ENCODE data around the gene NFKBIE.

The NFKBIE gene

DNA sequence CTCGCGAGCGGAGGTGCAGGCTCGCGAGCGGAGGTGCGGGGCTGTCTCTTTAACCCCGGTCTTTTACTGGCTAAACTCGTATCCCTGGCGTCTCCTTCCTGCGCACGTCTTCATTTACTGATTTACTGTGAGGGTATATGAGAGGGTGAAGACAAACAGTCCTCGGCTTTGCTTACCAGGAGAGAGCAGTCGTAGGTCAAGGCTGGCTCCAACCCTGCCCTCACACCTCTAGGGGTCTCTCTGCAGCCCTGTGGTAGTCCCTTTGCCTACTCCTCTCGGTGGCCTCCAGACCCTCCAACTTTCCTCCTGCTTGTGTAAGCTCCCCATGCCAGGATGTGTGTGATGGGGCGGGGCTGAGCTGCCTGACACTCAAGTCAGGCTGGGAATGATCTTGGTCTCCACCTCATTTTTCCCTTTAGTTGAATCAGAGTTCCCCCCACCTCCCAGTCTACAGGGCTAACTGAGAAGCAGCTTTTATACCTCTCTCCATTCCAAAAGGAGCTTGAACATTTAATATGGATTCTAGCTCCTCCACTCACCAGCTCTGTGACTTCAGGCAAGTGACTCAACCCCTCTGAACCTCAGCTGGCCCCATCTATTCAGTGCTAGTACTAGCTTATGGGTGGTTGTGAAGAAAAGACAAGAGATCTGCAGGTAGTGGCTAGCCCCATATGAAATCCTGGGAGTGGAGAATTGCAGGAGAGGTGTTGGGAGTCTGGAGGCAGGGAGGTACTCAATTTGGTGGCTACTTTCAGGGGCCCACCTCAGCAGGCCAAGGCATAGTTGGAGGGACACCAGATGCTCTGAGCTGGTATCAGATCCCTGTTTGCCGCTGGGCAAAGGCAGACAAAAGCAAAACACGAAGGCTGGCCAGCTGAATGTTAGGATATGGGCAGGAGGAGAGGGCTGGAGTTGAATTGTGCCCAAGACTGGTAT, 41.1 kb downstream of the NFKBIE start:
- DNase-seq: peak; percentile 69

DNA sequence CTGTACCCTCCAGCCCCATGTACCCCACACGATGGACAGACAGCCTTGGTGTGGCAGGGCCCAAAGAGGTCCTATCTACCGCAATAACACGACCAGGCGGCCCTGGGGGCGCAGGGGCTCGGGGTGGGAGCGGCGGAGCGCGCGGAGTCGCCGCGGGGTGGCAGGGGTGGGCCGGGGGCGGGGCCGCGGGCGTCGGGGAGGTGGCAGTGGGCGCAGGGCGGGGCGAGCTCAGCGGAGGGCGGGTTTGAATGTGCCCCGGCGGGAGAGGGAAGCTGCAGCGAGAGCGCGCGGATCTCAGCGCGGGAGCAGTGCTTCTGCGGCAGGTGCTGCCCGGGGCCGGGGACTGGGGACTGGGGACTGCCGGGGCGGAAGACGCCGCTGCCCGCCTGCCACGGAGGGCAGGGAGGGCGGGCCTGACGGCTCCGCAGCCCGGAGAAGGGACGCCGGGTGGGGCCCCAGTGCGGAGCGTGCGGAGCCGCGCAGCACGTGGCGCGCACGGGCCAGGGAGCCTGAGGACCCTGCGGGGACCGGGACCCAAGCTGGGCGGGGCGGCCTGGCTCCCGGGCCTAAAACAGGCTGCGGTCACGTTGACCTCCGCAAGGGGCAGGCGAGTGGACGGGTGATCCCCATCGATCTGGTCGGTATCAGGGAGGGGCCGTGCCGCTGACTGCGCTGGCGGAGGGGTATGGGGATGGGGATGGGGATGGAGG, 41.9 kb downstream of the NFKBIE start, which contains the start of gene SLC29A1:
SLC29A1 (plus strand) TSS at position 277 of the 710 bp plus-strand sequence. CDS start 3,719 bp downstream, outside the sequence.
- DNase-seq: peak; percentile 93

DNA sequence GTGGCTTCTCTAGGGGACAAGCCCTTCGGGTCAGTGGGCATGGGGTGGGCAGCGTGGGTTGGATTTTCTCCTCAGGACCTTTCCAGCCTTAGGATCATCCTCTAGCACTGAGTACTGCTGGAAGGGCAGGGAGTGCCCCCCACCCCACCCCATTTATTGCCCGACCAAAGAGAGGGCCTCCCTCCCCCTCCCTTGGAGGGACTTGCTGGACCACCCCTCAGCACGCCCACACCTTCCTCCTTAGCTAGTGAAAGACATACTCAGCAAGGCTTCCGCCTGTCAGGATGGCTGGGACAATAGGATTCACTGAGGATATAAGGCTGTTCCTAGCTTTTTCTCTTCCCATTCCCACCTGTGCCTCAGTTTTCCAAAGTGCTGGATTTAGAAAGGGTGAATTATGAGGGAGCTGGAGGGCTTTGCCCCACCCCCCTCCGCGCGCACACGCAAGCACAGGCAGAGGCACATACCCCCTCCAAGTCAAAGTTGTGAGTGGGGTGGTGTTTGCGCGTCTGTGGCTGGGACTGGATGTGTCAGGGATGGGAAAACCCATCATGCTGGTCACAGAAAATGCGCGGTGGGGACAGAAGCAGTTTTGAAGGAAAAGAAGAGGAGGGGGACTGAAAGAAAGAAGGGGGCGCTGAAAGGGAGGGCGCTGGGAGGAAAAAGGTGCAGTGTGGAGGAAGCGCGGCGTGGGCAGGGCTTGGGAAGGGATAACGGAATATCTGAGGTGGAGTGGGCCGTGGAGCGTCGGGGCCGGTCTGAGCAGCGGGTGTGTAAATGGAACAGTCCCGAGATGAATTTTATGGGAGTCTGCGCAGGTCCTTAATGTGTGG, 42.6 kb downstream of the NFKBIE start:
- no peak for DNase-seq

DNA sequence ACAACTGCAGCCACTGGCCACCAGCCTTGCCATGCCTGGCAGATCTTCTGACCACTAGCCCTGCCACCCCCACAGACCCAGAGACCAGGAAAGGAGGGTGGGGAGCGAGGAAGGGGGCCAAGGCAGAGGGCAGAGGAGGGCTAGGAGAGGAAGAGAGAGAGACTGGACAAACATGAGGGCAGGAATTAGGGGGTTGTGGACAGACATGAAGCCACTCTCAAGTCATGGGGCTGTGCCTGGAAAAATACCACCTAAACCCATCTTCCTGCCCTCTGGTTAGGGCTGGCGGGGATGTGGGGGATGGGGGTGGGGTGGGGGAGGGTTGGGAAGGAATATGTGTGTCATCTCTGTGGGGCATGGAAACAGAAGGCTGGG, 43.4 kb downstream of the NFKBIE start:
- no peak for DNase-seq

DNA sequence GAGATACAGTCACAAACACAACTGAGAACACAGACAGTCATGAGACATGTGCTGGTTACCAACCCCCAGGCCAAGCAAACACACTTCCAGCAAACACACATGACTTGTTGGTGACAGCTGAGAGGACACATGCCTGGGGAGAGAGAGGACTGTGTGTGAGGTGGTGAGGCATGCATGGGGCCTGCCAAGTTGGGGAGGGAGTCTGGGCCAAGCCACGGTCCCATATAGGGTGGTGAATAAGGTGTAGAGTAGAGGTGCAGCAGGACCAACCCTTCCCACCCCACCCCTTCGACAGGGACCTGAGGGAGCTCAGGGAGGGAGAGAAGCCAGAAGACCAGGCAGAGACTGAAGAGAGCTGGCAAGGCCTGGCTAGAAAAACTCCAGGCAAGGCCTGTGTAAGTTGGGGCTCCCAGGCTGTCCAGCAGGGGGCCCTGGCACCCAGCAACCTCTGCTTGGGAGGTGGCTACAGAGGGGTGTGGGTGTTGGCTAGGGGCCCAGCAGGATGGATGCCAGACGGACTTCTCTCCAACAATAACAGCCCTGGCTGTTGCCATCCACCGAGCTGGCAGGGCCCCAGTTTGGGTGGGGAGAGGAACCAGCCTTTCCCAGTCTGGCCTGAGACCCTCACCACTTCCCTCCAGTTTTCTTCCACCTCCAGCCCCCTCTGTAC, 43.9 kb downstream of the NFKBIE start:
- peak; percentile 89 for DNase-seq

DNA sequence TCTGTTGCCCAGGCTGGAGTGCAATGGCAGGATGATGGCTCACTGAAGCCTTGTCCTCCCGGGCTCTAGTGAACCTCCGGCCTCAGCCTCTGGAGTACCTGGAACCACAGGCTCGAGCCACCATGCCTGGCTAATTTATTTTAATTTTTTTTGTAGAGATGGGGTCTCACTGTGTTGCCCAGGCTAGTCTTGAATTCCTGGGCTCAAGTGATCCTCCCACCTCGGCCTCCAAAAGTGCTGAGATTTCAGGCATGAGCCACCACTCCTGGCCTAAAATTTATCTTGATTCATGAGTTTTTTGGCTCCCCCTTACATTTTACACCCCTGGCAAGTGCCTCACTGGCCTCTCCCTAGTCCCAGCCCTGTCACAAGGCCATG, 44.4 kb downstream of the NFKBIE start:
- no peak for DNase-seq

DNA sequence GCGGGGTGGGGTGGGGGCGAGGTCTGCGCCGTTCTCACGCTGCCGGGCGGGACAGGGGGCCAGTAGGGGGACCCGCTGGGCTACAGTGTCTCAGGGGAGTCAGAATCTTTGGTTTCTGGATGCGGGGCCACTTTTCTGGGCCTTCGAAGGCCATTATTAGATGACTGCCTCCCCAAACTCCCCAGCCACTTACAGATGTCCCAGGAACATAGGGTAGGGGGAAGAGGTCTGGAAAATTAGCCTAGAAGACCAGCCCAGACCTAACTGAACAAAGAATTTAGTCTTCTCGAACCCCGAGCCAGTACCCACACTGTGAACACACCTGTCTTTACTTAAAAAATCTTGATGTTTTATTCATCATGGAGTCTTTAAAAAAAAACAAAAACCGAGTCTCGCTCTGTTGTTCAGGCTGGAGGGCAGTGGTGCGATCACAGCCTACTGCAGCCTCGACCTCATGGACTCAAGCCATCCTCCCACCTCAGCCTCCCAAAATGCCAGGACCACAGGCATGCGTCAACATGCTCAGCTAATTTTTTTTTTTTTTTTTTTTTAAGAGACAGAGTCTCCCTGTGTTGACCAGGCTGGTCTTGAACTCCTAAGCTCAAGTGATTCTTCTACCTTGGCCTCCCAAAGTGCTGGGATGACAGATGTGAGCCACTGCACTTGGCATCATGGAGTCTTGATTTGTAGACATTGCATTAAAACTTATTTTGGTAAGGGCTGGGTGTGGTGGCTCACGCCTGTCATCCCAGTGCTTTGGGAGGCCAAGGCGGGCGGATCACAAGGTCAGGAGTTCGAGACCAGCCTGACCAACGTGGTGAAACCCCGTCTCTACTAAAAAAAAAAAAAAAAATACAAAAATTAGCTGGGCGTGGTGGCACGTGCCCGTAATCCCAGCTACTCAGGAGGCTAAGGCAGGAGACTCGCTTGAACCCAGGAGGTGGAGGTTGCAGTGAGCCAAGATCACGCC, 45.3 kb downstream of the NFKBIE start:
- DNase-seq: peak; percentile 88

DNA sequence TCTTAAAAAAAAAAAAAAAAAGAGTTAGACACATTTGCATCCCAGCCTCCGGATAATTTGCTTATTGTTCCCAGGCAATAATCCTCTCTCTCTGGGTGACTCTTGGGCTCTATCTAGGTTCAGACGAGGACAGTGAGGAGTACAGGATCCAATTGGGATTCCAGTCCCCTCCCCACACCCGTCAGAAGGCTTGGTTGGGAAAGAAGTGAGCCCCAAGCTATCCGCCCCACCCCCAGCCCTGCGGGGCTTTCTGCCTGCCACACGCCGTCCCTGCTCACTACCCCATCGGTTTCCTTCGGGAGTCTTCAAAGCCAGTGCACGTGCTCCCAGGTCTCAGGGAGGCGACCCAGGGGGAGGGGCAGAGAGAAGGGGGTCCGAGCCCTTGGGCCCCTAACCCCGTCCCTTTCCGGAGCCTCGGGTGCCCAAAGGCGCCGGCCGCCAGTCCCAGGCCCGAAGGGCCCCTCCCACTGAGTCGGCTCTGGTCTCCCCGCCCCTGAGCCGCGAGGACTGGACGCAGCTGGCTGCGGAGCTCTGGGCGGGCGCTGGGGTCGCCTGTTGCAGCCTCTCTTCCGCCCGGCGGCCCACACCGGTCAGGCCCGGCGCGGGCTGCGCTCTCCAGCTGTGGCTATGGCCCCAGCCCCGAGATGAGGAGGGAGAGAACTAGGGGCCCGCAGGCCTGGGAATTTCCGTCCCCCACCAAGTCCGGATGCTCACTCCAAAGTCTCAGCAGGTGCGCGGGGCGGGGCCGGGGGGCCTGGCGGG, 46.1 kb downstream of the NFKBIE start:
- DNase-seq: peak; percentile 98

DNA sequence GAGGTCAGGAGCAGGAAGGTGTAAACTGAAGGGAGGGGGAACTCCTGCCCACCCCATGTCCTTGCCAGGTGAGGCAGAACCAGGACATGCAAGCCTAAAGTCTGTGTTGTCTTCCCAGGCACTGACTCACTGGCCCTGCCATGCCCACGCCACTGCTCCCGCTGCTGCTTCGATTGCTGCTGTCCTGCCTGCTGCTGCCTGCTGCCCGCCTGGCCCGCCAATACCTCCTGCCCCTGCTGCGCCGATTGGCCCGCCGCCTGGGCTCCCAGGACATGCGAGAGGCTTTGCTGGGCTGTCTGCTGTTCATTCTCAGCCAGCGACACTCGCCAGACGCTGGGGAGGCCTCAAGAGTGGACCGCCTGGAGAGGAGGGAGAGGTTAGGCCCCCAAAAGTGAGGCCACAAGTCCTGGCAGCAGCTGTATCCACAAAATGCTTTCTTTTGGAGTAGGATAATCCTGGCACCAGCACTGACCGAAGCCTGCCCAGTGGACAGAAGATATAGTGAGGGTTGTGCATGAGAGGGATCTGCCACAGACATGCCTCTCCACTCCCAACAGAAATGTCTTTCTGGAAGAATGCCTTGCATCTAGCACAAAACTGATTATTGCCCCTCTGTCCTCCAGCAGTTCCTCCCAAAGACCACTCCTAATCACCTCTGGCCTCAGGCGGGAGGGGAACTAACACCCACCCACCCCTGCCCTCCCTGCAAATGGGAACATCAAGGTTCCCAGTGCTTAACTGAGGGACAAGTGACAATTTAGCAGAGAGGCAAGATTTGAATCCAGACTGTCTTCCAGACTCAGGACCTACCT, 47.8 kb downstream of the NFKBIE start:
- DNase-seq: no peak

DNA sequence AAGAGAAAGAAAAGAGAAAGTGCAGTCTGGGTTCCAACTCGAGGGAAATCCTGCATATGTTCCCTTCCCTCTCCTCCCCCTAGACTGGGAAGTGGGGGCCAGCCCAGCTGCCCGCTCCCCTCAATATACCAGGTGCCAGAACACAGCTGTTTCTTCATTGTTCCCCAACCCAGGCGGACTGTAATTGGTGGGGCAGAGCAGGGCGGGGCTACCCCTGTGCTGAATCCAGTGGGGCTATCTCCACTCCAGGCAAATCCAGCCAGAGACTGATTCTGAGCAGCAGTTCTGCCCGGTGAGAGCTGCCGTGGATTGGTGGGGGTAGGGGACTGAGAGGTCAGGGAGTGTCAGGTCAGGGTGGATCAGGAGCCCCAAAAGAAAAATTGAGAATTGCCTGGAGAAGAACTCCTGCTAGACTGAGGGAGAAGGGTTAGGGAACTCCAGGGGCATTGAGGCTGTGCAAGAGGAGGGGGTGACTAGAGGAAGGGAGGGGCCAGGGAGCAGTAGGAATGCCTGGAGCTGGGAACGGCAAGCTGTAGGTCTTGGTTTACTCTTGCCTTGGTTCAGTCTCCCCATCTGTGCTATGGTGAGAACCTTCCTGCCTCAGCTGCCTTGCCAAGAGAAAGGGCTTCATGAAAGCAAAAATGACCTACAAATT, 48.5 kb downstream of the NFKBIE start, which contains the start of gene MYMX:
MYMX (plus strand) TSS at position 250 of the 655 bp plus-strand sequence. CDS start 546 bp downstream, outside the sequence.
- peak; percentile 72 for DNase-seq

DNA sequence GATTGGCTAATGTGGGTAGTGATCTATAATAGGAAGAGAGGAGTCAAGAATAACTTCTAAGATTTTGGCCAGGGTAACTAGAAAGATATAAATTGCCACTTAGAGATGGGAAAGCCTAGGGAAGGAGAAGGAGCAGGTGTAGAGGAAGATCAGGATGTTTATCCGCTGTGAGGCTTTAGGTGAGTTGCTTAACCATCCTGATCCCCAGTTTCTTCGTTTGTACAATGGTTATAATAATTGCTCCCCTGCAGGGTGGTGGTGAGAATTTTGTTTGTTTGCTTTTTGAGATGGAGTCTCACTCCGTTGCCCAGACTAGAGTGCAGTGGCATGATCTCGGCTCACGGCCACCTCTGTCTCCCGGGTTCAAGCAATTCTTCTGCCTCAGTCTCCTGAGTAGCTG, 51.0 kb downstream of the NFKBIE start:
- DNase-seq: no peak

DNA sequence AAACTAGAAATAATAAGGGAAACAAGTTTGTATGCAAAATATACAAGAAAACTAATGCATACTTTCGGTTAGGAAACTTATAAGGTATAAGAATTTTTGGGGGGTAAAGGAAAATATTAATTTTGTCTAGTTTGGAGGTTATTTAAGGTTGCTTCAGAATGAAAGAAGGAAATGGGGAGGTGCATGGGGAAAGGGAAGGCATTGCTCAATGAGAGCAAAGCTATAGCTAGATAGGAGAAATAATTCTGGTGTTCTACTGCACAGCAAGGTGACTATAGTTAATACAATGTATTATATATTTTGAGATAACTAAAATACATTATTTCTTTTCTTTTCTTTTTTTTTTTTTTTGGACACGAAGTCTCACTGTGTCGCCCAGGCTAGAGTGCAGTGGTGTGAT, 54.1 kb downstream of the NFKBIE start:
- no peak for DNase-seq

Data from NCI-H82 (cell line).